GM19372 (cell line): ENCODE data around the gene RUNX1.
A peak's percentile ranks its signal among the peaks of the same experiment; 100 is the strongest.

Source experiments
- ATAC-seq: cut with Tn5 transposase; IDR thresholded peaks from one replicate; pipeline ENCODE4 v1.9.1; 2021; ENCODE audit warnings: mild to moderate bottlenecking, low read depth, moderate library complexity; ENCODE audit not compliant: unreplicated experiment

The RUNX1 gene

DNA sequence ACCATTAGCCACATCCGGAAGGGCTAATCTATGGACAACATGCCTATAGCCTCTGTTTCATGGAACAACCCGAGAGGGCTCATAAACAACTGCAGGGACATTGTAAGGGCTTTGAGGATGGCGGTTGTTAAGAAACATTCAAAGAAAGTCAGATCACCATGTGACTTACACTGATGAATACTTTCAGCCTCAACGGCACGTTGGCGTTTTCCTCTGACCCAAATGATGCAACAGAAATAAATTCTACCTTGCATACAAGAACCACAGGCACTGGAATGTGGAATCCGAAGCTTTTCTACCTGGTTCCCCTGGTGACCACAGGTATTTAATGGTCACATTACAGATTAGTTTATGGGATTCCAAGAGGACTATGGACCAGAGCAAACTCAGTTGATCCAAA lies 273.3 kb downstream of the RUNX1 start:
- no peak for ATAC-seq

DNA sequence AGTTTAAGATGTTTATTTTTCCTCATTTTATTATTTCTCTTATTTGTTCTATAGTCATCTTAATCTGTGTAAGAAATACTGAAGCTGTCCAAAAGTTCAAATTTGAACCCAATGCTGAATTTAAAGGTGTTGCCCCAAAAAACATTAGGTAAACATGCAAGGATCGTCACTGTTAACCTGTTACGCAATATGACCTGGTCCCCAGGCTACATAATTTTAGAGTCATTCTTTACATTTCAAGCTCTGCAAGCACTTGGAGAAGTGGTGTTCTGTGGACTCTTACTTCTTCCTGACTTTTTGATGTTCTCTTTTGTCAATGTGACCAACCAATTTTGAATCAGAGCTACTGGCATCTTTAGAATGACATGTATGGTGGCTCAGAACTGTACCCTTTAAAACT lies 274.4 kb downstream of the RUNX1 start:
- ATAC-seq: no peak

DNA sequence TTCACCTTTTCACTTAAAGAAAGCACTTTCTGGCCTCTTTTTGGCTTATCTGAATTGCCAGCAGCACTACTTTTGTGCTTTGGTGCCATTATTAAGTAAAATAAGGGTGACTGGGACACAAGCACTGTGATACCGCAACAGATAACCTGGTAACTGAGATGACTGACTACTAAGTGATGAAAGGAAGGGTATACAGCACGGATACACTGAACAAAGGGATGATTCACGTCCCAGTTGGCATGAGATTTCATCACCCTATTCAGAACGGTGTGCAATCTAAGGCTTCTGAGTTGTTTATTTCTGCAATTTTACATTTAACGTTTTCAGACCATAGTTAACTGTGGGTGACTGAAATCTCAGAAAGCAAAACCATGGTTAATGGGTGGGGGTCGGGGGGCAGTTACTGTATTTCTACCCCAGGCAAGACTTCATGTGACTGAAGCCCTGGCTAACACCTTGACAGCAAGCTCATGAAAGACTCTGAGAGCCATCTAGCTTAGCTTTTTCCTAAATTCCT lies 277.5 kb downstream of the RUNX1 start:
- ATAC-seq: no peak

- no peak for ATAC-seq
These were observed 278.5 kb downstream of the RUNX1 start for GRCh38 chr21:34770576-34770975.

- ATAC-seq: no peak
These were observed 280.8 kb downstream of the RUNX1 start for GRCh38 chr21:34768326-34768725.

- no peak for ATAC-seq
These were observed 282.2 kb downstream of the RUNX1 start for GRCh38 chr21:34766862-34767261.

DNA sequence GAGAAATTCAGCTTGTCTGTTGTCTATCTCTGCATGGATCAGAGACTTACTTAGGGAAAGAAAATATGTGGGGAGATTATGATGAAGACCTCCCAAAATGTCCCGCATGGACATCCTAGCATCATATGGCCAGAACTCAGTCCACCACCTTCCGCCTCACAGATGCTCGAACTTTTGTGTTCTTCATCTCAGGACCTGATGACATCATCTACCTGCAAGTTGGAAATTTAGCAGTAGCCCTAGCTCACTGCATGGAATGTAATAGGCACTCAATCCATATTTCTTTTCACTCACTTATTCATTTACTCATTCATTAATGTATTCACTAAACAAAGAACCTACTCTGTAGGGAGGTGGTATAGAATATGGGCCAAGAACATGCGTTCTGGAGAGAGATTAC lies 283.5 kb downstream of the RUNX1 start:
- no peak for ATAC-seq

DNA sequence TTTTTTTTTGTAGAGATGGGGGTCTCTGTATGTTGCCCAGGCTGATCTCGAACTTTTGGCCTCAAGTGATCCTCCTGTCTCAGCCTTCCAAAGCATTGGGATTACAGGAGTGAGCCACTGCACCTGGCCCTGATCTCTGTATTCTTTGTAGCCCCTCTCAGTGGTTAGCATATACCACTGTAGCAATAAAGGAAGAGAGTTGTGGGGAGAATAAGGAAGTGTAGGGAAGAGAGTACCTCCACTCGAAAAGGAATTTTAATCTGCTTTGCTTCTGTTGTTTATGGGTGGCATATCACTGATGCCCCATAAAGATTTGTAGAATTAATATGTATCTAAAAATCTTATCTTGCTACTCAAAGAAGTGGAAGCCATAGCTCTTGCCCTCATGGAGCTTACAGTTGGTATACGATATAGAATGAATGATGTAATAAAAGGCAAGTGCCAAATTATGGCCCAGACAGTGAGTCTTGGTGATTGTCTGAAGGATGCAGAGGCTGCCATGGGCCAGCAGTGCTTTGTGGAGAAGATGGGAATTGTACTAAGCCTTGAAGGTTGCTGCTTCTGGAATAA lies 284.3 kb downstream of the RUNX1 start:
- ATAC-seq: no peak

DNA sequence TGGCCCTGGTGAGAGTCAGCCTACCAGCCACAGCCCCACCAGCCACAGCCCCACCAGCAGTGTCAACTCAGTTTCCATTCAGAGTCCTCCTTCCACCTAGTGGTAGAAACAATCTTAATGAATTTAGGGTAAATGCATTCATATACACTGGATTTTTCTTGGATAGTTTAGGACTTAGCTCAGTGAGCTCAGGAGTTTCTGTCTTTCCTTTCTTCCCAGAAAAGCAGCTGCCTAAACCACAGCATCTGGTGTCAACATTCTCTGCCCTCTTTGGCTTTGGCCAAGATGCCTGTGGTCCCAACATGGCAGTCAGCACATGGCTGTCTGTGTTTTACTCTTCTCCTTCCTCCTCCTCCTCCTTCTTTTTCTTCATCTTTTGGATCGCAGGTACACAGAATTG lies 286.3 kb downstream of the RUNX1 start:
- no peak for ATAC-seq

DNA sequence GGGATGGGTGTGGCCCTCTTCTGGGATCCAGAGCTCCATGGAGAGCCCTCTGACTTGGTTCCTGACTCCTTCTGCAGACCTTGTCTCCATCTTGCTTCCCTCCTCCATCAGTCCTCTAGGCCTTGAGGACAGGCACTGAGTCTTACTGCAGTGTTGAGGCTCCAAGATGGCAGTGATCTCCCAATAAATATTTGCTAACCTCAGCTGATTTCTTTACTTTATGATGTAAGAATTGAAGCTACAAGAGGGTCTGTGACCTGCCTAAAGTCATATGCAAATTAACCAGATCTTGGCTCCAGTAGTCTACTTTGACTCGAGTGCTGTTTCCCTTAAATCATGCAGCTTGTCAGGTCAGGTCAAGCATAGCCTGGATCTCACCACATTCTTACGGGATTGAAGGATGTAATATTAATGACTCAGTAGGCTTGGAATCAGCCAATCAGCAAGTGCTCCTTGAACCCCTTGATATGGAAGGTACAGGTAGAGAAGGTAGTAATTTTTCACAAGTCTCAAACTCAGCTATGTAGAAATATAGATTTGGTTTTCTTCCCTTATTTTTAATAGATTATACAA lies 287.3 kb downstream of the RUNX1 start:
- ATAC-seq: no peak

GRCh38 chr21:34754690-34755647 lies 294.1 kb downstream of the RUNX1 start:
- no peak for ATAC-seq

DNA sequence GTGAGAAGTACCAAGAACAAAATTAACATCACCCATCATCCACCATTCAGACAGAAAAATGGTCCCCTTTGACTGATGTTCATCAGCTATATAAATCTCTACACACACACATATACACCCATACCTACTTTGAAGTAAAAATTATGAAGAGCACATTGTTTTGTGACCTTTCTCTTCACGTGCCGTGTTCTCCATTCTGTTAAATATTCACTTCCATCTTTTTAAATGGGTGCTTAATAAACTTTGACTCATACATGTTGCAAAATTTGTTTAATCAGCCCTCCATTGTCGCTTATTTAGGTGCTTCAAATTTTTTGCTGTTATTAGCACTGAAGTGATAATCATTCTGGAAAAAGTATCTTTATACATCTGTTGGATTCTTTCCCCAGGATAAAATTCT lies 300.2 kb downstream of the RUNX1 start:
- ATAC-seq: no peak

GRCh38 chr21:34745557-34746255 lies 303.4 kb downstream of the RUNX1 start:
- ATAC-seq: peak; percentile 74

- ATAC-seq: no peak
These were observed 304.3 kb downstream of the RUNX1 start for GRCh38 chr21:34744801-34745200.

GRCh38 chr21:34743831-34744230 lies 305.3 kb downstream of the RUNX1 start:
- no peak for ATAC-seq

GRCh38 chr21:34743285-34743684 lies 305.8 kb downstream of the RUNX1 start:
- ATAC-seq: no peak

GRCh38 chr21:34740198-34740597 lies 308.9 kb downstream of the RUNX1 start:
- no peak for ATAC-seq
